NB4 (cell line): ENCODE results near the gene ALAD.

Experiments
- DNase-seq: peaks from one replicate; pipeline ENCODE4 v3.0.0; 2010; ENCODE audit warnings: low read depth
- H3K4me3 ChIP-seq: one replicate; pipeline ENCODE4 v1.5.1; 2011; ENCODE audit warnings: mild to moderate bottlenecking, low read depth, low read length, moderate library complexity
- MYC ChIP-seq: IDR thresholded peaks from 2 replicates; pipeline ENCODE4 v1.6.1; 2011; ENCODE audit warnings: low read depth, low read length
- POLR2A ChIP-seq: IDR thresholded peaks from 2 replicates; pipeline ENCODE4 v1.6.1; 2011; ENCODE audit warnings: mild to moderate bottlenecking; ENCODE audit not compliant: insufficient read length; ENCODE audit errors: extremely low read depth
- TF ChIP-seq, protein P1 (sequence below): IDR thresholded peaks from 2 replicates; pipeline ENCODE4 v1.6.1; 2011; ENCODE audit warnings: low read depth, low read length
- TF ChIP-seq, protein P2 (sequence below): IDR thresholded peaks from one replicate; pipeline ENCODE4 v1.5.1; 2012; ENCODE audit warnings: low read depth, low read length

Gene ALAD

GRCh38 chr9:113431191-113431590, 30.1 kb upstream of the ALAD start:
- H3K4me3 ChIP-seq = no peak overlapping the region
- TF ChIP-seq, protein P1, sequence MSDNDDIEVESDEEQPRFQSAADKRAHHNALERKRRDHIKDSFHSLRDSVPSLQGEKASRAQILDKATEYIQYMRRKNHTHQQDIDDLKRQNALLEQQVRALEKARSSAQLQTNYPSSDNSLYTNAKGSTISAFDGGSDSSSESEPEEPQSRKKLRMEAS = no peak
- no peak for TF ChIP-seq MYC
- no peak for TF ChIP-seq POLR2A
- TF ChIP-seq, protein P2, sequence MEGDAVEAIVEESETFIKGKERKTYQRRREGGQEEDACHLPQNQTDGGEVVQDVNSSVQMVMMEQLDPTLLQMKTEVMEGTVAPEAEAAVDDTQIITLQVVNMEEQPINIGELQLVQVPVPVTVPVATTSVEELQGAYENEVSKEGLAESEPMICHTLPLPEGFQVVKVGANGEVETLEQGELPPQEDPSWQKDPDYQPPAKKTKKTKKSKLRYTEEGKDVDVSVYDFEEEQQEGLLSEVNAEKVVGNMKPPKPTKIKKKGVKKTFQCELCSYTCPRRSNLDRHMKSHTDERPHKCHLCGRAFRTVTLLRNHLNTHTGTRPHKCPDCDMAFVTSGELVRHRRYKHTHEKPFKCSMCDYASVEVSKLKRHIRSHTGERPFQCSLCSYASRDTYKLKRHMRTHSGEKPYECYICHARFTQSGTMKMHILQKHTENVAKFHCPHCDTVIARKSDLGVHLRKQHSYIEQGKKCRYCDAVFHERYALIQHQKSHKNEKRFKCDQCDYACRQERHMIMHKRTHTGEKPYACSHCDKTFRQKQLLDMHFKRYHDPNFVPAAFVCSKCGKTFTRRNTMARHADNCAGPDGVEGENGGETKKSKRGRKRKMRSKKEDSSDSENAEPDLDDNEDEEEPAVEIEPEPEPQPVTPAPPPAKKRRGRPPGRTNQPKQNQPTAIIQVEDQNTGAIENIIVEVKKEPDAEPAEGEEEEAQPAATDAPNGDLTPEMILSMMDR = no peak
- DNase-seq = no peak

DNA sequence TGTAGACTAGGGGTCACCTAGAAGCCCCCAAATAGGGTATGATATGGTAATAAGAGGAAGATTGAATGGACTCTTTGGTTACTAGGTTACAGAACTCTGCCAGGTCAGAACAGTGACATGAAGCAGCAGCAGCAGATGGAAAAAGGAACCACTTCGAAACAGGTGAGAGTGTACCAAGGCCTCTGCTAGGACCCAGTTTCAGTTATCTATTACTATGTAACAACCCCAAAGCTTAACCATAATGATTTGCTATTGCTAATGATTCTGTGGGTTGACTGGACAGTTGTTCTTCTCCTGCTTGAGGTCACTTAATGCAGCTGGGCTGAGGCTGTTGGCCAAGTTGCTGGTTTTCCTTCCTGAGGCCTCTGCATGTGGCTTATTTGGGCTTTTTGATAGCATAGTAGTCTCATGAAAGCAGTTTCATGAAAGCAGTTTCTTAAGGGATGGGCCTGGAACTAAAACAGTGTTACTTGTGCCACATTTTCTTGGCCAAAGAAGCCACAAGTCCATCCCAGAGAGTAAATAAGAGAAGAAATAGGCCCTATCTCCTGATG, 27.1 kb upstream of the ALAD start:
- no peak for DNase-seq
- no peak overlapping the region for H3K4me3 ChIP-seq
- TF ChIP-seq, protein P1 = no peak
- TF ChIP-seq, protein P2 = no peak
- no peak for TF ChIP-seq POLR2A
- no peak for TF ChIP-seq MYC

DNA sequence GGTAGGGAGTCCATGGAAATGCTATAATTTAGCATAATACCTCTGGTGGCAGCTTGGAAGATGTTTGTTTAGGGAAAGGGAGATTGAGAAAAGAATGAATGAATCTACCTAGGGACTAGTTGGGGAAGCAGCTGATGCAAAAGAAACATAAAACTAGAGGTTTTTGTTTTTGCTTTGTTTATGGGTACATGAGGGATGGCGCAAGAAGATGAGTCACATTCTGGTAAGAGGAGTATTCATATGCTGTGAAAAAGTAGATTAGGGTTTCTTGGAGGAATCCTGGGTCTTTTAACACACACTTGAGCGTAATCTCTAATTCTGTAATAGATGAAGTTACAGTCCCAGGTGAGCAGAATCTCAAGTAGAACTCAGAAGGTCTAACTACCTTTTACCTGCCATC, 26.5 kb upstream of the ALAD start:
- TF ChIP-seq, protein P1 = no peak
- TF ChIP-seq MYC = no peak
- TF ChIP-seq, protein P2 = no peak
- no peak for TF ChIP-seq POLR2A
- no peak overlapping the region for H3K4me3 ChIP-seq
- peak; percentile 70 for DNase-seq

- TF ChIP-seq, protein P2 = no peak
- TF ChIP-seq POLR2A (no peak), MYC (no peak)
- TF ChIP-seq, protein P1 = no peak
- no peak overlapping the region for H3K4me3 ChIP-seq
- DNase-seq = no peak
Observed at GRCh38 chr9:113426701-113427100, 25.6 kb upstream of the ALAD start.

GRCh38 chr9:113425072-113425471, 24.0 kb upstream of the ALAD start:
- TF ChIP-seq MYC (no peak), POLR2A (no peak)
- TF ChIP-seq, protein P1 = no peak
- TF ChIP-seq, protein P2 = no peak
- DNase-seq = no peak
- no peak overlapping the region for H3K4me3 ChIP-seq

- DNase-seq = no peak
- TF ChIP-seq, protein P2 = no peak
- TF ChIP-seq MYC (no peak), POLR2A (no peak)
- TF ChIP-seq, protein P1 = no peak
- no peak overlapping the region for H3K4me3 ChIP-seq
Observed at GRCh38 chr9:113421726-113422125, 20.6 kb upstream of the ALAD start.
